Breast epithelium (tissue), 4 donors: Measurements from ENCODE around the gene CTH. TPM values are rescaled to one million over a fixed set of nuclear protein-coding genes. Genes with fewer than 3 reads are reported as not detected.
"Not testable (repeated sequence)": the region's sequence is repeated elsewhere in the genome, so short reads cannot be mapped to it uniquely, and the experiment has no call there.

Source experiments
- DNase-seq, 2 donors: peaks; one replicate each; pipeline ENCODE4 v3.0.0-alpha.2; 2019; ENCODE audit warnings: low spot score in 2 of 2
- H3K27ac ChIP-seq, 2 donors: fragments of 200-600 bp; sonication (generic) in 1 of 2; one replicate each; pipeline ENCODE4 v1.5.1; 2016 to 2019; ENCODE audit warnings: mild to moderate bottlenecking in 1 of 2
- H3K27me3 ChIP-seq, 2 donors: fragments of 200-600 bp; sonication (generic) in 1 of 2; one replicate each; pipeline versions ENCODE4 v1.5.1 to v1.6.0; 2017 to 2019; ENCODE audit warnings: control low read depth in 1 of 2, mild to moderate bottlenecking in 1 of 2
- H3K36me3 ChIP-seq: fragments of 200-600 bp; one replicate; pipeline ENCODE4 v1.5.1; 2019
- H3K4me1 ChIP-seq, 2 donors: fragments of 200-600 bp; sonication (generic); one replicate each; pipeline ENCODE4 v1.5.1; 2016 to 2019; ENCODE audit warnings: control low read depth in 1 of 2
- H3K4me3 ChIP-seq, 3 donors: fragments of 200-600 bp; sonication (generic); 1 replicate in 2 of 3; 2 replicates in 1 of 3; pipeline ENCODE4 v1.5.1; 2016 to 2019; ENCODE audit warnings: mild to moderate bottlenecking in 3 of 3, moderate library complexity in 2 of 3
- H3K9me3 ChIP-seq, 2 donors: fragments of 200-600 bp; sonication (generic) in 1 of 2; one replicate each; pipeline ENCODE4 v1.5.1; 2016 to 2019; ENCODE audit warnings: control low read depth in 1 of 2
- POLR2A ChIP-seq: fragments of 450-650 bp; IDR thresholded peaks from one replicate; pipeline ENCODE4 v1.6.1; 2016; ENCODE audit warnings: antibody characterized with exemption, mild to moderate bottlenecking, moderate library complexity
- POLR2AphosphoS5 ChIP-seq, 3 donors: sonication (generic); formaldehyde crosslinking; IDR thresholded peaks; one replicate each; pipeline ENCODE4 v1.6.1; 2017; ENCODE audit warnings: antibody characterized with exemption in 3 of 3
- intact Hi-C: fragments of 100-400 bp; cut with DNase I; formaldehyde crosslinking; loops from one replicate; pipeline ENCODE4 v1.15.1; 2023; ENCODE audit warnings: low total_unique reads
- total RNA-seq, 3 donors: library from RNA; depleted of rRNA; stranded (reverse); fragments of >200 nt; gene quantifications; one replicate each; pipeline ENCODE4 v1.1.0, GENCODE V29; 2016
- TF ChIP-seq, protein P1 (sequence below), 3 donors: fragments of 450-650 bp; IDR thresholded peaks; one replicate each; pipeline ENCODE4 v1.5.1; 2016 to 2017; ENCODE audit warnings: antibody characterized with exemption in 3 of 3, mild to moderate bottlenecking in 3 of 3, moderate library complexity in 3 of 3

Gene CTH
- total RNA-seq, 3 donors from 2014 or later, result 4.9 to 11.7 (median 5.3) TPM

DNA sequence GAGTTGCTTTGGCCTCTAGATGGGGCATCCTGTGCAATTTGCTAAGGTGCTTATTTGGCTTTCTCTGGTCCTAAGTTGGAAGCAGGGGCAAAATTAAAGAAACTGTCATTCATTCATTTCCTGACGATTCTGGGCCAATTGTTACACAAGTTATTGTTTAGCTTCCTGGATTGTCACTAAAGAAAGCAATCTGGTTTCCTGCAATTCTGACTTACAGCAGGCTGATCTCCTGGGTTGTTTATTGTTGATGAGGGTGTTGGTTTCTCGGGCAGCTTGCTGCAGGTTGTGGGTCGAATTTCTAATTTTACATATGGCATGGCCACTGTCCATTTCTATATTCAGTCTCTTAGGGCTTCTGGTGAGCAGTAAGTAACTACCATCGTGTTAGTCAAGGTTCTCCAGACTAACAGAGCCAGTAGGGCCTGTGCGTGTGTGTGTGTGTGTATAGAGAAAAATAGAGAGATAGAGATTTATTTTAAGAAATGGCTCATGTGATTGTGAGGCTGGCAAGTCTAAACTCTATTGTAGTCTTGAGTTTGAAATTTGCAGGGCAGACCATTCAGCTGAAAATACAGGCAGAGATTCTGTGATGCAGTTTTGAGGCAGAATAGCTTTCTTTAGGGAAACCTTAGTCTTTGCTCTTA lies 30.4 kb downstream of the CTH start:
- DNase-seq, result no peak
- Histone ChIP-seq H3K9me3 (no peaks in the 10 kb centered on the region), H3K27me3 (no peaks in the 10 kb centered on the region), H3K4me1 (no peaks in the 10 kb centered on the region), H3K36me3 (no peaks in the 10 kb centered on the region), H3K4me3 (no peak overlapping the region), H3K27ac (no peak overlapping the region)
- intact Hi-C loops, result no loop called here
- no peak for TF ChIP-seq POLR2A
- no peak for TF ChIP-seq POLR2AphosphoS5 (IDR thresholded peaks at IDR 0.05)
- TF ChIP-seq, protein P1, sequence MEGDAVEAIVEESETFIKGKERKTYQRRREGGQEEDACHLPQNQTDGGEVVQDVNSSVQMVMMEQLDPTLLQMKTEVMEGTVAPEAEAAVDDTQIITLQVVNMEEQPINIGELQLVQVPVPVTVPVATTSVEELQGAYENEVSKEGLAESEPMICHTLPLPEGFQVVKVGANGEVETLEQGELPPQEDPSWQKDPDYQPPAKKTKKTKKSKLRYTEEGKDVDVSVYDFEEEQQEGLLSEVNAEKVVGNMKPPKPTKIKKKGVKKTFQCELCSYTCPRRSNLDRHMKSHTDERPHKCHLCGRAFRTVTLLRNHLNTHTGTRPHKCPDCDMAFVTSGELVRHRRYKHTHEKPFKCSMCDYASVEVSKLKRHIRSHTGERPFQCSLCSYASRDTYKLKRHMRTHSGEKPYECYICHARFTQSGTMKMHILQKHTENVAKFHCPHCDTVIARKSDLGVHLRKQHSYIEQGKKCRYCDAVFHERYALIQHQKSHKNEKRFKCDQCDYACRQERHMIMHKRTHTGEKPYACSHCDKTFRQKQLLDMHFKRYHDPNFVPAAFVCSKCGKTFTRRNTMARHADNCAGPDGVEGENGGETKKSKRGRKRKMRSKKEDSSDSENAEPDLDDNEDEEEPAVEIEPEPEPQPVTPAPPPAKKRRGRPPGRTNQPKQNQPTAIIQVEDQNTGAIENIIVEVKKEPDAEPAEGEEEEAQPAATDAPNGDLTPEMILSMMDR (IDR thresholded peaks at IDR 0.05), result no peak

DNA sequence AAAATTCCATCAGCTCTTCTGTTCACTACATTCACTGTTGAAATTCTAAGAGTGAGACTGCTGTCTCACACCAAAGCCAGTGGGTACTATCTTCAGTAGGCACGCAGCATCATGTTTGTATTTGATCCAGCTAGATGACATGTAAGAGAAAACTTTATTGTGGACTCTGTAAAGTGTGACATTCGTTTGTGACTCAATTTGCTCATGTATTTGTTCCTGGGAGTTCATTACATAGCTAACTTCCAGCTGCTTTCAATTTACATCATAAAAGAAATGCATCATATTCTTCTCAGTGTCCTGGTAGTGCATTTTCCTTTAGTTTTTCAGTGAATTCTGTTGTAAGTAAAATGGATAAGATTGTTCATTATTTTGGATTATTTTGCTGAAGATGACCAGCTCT lies 31.4 kb downstream of the CTH start:
- Histone ChIP-seq H3K27me3 (no peaks in the 10 kb centered on the region), H3K9me3 (no peaks in the 10 kb centered on the region), H3K4me1 (no peaks in the 10 kb centered on the region), H3K27ac (no peak overlapping the region), H3K36me3 (no peaks in the 10 kb centered on the region), H3K4me3 (no peak overlapping the region)
- TF ChIP-seq POLR2A (no peak), POLR2AphosphoS5 (IDR thresholded peaks at IDR 0.05) (no peak)
- TF ChIP-seq, protein P1 (IDR thresholded peaks at IDR 0.05), result no peak
- no peak for DNase-seq
- intact Hi-C loops, result no loop called here

DNA sequence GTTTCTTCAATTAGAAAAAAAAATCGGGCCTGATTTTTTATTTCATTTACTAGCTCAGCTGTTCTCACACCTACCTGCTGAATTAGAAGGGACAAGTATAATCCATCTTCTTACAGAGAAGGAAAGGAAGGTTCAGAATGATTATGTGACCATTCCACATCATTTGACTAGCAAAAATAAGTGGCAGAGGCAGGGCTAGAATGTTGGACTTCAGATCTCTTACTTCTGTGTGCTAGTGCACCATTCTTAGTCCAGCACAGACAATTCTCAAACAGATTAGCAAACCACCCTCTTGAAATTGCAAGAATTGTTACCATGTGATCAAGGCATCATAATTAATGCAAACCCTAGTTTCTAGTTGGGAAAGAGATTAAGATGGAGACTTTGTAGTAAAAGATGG lies 32.7 kb downstream of the CTH start:
- Histone ChIP-seq H3K36me3 (no peaks in the 10 kb centered on the region), H3K4me1 (no peaks in the 10 kb centered on the region), H3K9me3 (no peaks in the 10 kb centered on the region), H3K27me3 (no peaks in the 10 kb centered on the region), H3K4me3 (no peak overlapping the region), H3K27ac (no peak overlapping the region)
- no peak for TF ChIP-seq POLR2A
- no peak for TF ChIP-seq POLR2AphosphoS5 (IDR thresholded peaks at IDR 0.05)
- TF ChIP-seq, protein P1 (IDR thresholded peaks at IDR 0.05), result no peak
- intact Hi-C loops, result no loop called here
- no peak for DNase-seq

DNA sequence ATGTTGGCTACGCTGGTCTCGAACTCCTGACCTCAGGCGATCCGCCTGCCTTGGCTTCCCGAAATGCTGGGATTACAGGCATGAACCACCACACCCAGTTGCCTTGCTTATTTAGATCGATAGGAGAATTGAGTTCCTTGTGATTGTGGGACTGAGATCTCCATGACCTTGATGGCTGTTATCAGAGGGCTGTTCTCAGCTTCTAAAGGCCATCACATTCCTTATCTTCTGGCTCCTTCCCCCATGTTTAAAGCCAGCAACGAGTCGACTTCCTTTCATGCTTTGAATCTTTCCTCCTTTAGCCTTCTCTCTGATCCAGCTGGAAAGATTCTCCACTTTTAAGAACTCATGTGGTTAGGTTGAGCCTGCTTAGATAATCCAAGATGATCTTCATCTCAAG lies 38.0 kb downstream of the CTH start:
- no peak for DNase-seq
- intact Hi-C loops, result loop anchor here (2.0 kb wide), 1 partner anchor 52 kb away; no protein-coding TSS in a partner anchor
- H3K36me3 ChIP-seq, result no peaks in the 10 kb centered on the region
- no peaks in the 10 kb centered on the region for H3K27me3 ChIP-seq
- no peaks in the 10 kb centered on the region for H3K4me1 ChIP-seq
- no peak overlapping the region for H3K27ac ChIP-seq
- no peaks in the 10 kb centered on the region for H3K9me3 ChIP-seq
- H3K4me3 ChIP-seq, result no peak overlapping the region
- TF ChIP-seq, protein P1 (IDR thresholded peaks at IDR 0.05), result no peak
- TF ChIP-seq POLR2A, result no peak
- TF ChIP-seq POLR2AphosphoS5 (IDR thresholded peaks at IDR 0.05), result no peak

- H3K9me3 ChIP-seq, H3K27ac ChIP-seq, H3K36me3 ChIP-seq, DNase-seq, H3K27me3 ChIP-seq, intact Hi-C loops, H3K4me3 ChIP-seq, H3K4me1 ChIP-seq: not testable (repeated sequence)
Observed at GRCh38 chr1:70452164-70452939, 41.3 kb downstream of the CTH start.
